Calu3 (cell line): ENCODE data around the gene MAN1A2. TPM values are rescaled to one million over a fixed set of nuclear protein-coding genes. Genes with fewer than 3 reads are reported as not detected.

Experiments used
- BruUV-seq: library from RNA; stranded (reverse); fragments of 400-500 nt; replicated peaks from 2 replicates; lab custom pipeline; 2021; lab: Mats Ljungman, UMichigan
- CTCF ChIA-PET: fragments of 300-600 bp; sonication (Branson Sonifier 250); formaldehyde crosslinking; loops from one replicate; lab custom pipeline; 2022; ENCODE audit warnings: antibody characterized with exemption; lab: Charles Lee
- DNase-seq: peaks from one replicate; pipeline ENCODE4 v3.0.0; 2022
- H3K27ac Mint-ChIP-seq: one replicate; pipeline ENCODE4 v1.8.0; 2022; ENCODE audit warnings: mixed read lengths; ENCODE audit not compliant: unreplicated experiment
- H3K27me3 Mint-ChIP-seq: one replicate; pipeline ENCODE4 v1.8.0; 2022; ENCODE audit warnings: mixed read lengths; ENCODE audit not compliant: unreplicated experiment
- H3K36me3 Mint-ChIP-seq: one replicate; pipeline ENCODE4 v1.8.0; 2022; ENCODE audit warnings: mild to moderate bottlenecking, moderate library complexity, mixed read lengths; ENCODE audit not compliant: insufficient read depth, unreplicated experiment
- H3K4me1 Mint-ChIP-seq: one replicate; pipeline ENCODE4 v1.8.0; 2022; ENCODE audit warnings: mild to moderate bottlenecking, low read depth, mixed read lengths; ENCODE audit not compliant: unreplicated experiment
- H3K4me3 Mint-ChIP-seq: one replicate; pipeline ENCODE4 v1.8.0; 2022; ENCODE audit warnings: mild to moderate bottlenecking, low read depth, moderate library complexity, mixed read lengths; ENCODE audit not compliant: unreplicated experiment
- H3K9me3 Mint-ChIP-seq: one replicate; pipeline ENCODE4 v1.8.0; 2022; ENCODE audit warnings: low read depth, mixed read lengths; ENCODE audit not compliant: unreplicated experiment
- CTCF ChIP-seq: fragments of 200-600 bp; IDR thresholded peaks from one replicate; pipeline ENCODE4 v1.8.0; 2022; ENCODE audit warnings: antibody characterized with exemption; ENCODE audit not compliant: unreplicated experiment
- intact Hi-C: fragments of 100-400 bp; cut with micrococcal nuclease; formaldehyde crosslinking; loops from one replicate; pipeline ENCODE4 v1.10.0; 2022; ENCODE audit not compliant: unreplicated experiment
- total RNA-seq: library from RNA; stranded (reverse); gene quantifications from 2 replicates; pipeline ENCODE4 v1.2.3, GENCODE V29; 2022

MAN1A2 gene
- total RNA-seq, 1 experiment from 2014 or later = 28.2 TPM

- Mint-ChIP-seq H3K36me3 (peaks cover 34% of the 10 kb centered on the region), H3K27ac (no peak overlapping the region), H3K4me1 (peaks cover 18% of the 10 kb centered on the region), H3K4me3 (peak overlapping the region; percentile 60), H3K27me3 (no peaks in the 10 kb centered on the region), H3K9me3 (no peaks in the 10 kb centered on the region)
- CTCF ChIA-PET = no interaction called here
- BruUV-seq = no TSS peak
- TF ChIP-seq CTCF = no peak
- intact Hi-C loops = loop anchor here (10.0 kb wide), 1 partner anchor 125 kb away; no protein-coding TSS in a partner anchor
- DNase-seq = no peak
These were observed 2.8 kb downstream of the MAN1A2 start for GRCh38 chr1:117370071-117370470.

GRCh38 chr1:117370509-117370908, 3.3 kb downstream of the MAN1A2 start:
- Mint-ChIP-seq H3K27ac (no peak overlapping the region), H3K4me3 (peak overlapping the region; percentile 60), H3K9me3 (no peaks in the 10 kb centered on the region), H3K36me3 (peaks cover 34% of the 10 kb centered on the region), H3K4me1 (peaks cover 18% of the 10 kb centered on the region), H3K27me3 (no peaks in the 10 kb centered on the region)
- DNase-seq = no peak
- intact Hi-C loops = loop anchor here (10.0 kb wide), 1 partner anchor 124 kb away; no protein-coding TSS in a partner anchor
- TF ChIP-seq CTCF = no peak
- BruUV-seq = no TSS peak
- CTCF ChIA-PET = no interaction called here

GRCh38 chr1:117371441-117372151, 4.3 kb downstream of the MAN1A2 start:
- Mint-ChIP-seq H3K36me3 (peaks cover 26% of the 10 kb centered on the region), H3K9me3 (no peaks in the 10 kb centered on the region), H3K27ac (no peak overlapping the region), H3K27me3 (no peaks in the 10 kb centered on the region), H3K4me1 (peaks cover 18% of the 10 kb centered on the region), H3K4me3 (peak overlapping the region; percentile 51)
- CTCF ChIA-PET = no interaction called here
- intact Hi-C loops = loop anchor here (1.0 to 10.0 kb wide), 2 partner anchors 31 to 123 kb away; no protein-coding TSS in a partner anchor
- no TSS peak for BruUV-seq
- DNase-seq = no peak
- no peak for TF ChIP-seq CTCF

GRCh38 chr1:117372863-117373412, 5.7 kb downstream of the MAN1A2 start:
- Mint-ChIP-seq H3K27me3 (no peaks in the 10 kb centered on the region), H3K36me3 (peaks cover 12% of the 10 kb centered on the region), H3K4me3 (no peak overlapping the region), H3K9me3 (no peaks in the 10 kb centered on the region), H3K4me1 (peaks cover 18% of the 10 kb centered on the region), H3K27ac (no peak overlapping the region)
- intact Hi-C loops = loop anchor here (10.0 kb wide), 1 partner anchor 122 kb away; no protein-coding TSS in a partner anchor
- TF ChIP-seq CTCF = no peak
- CTCF ChIA-PET = interaction anchor here (0.6 kb wide), 1 partner anchor 98 kb away, joined by 3 read pairs; no protein-coding TSS in a partner anchor
- BruUV-seq = no TSS peak
- DNase-seq = no peak
